IgD-negative memory B cell (primary cell): Measurements from ENCODE around the gene CD84. TPM values are rescaled to one million over a fixed set of nuclear protein-coding genes. Genes with fewer than 3 reads are reported as not detected.
"Not testable (repeated sequence)": the region's sequence is repeated elsewhere in the genome, so short reads cannot be mapped to it uniquely, and the experiment has no call there.

ENCODE experiments used
- H3K27ac Mint-ChIP-seq, 3 donors: one replicate each; pipeline ENCODE4 v1.8.0; 2020 to 2022; ENCODE audit warnings: mild to moderate bottlenecking in 3 of 3, mixed read lengths in 3 of 3, moderate library complexity in 1 of 3
- H3K27me3 Mint-ChIP-seq: one replicate; pipeline ENCODE4 v1.8.0; 2021; ENCODE audit warnings: mixed read lengths
- H3K36me3 Mint-ChIP-seq: one replicate; pipeline ENCODE4 v1.8.0; 2020; ENCODE audit warnings: mild to moderate bottlenecking, mixed read lengths
- H3K4me1 Mint-ChIP-seq, 3 donors: one replicate each; pipeline ENCODE4 v1.8.0; 2020 to 2022; ENCODE audit warnings: mixed read lengths in 3 of 3, mild to moderate bottlenecking in 1 of 3
- H3K4me3 Mint-ChIP-seq, 4 donors: one replicate each; pipeline ENCODE4 v1.8.0; 2020 to 2022; ENCODE audit warnings: mild to moderate bottlenecking in 4 of 4, mixed read lengths in 4 of 4, moderate library complexity in 3 of 4
- H3K9me3 Mint-ChIP-seq, 3 donors: one replicate each; pipeline ENCODE4 v1.8.0; 2020 to 2021; ENCODE audit warnings: mixed read lengths in 3 of 3, mild to moderate bottlenecking in 1 of 3
- polyA plus RNA-seq: library from polyadenylated mRNA; unstranded; fragments of 300-500 nt; fragmentation: Illumina TruSeq; gene quantifications from one replicate; pipeline ENCODE4 v1.2.3, GENCODE V29; 2021

The CD84 gene
- polyA plus RNA-seq, 1 donor from 2014 or later, result 8.7 TPM

GRCh38 chr1:160605205-160605604, 25.9 kb upstream of the CD84 start:
- Mint-ChIP-seq H3K27me3 (no peaks in the 10 kb centered on the region), H3K4me1 (peaks cover 17 to 22% (median 20%) of the 10 kb centered on the region in 3 donors), H3K4me3 (peak overlapping the region in 1 of 4 donors; percentile 39), H3K9me3 (peaks cover 0 to 9% (median 7%) of the 10 kb centered on the region in 3 donors), H3K27ac (no peak overlapping the region), H3K36me3 (peaks cover 5% of the 10 kb centered on the region)

- no peak overlapping the region for H3K4me3 Mint-ChIP-seq
- H3K36me3 Mint-ChIP-seq, result peaks cover 4% of the 10 kb centered on the region
- H3K4me1 Mint-ChIP-seq, result no peaks in the 10 kb centered on the region
- H3K27ac Mint-ChIP-seq, result no peak overlapping the region
- H3K9me3 Mint-ChIP-seq, result peaks cover 1 to 13% (median 7%) of the 10 kb centered on the region in 3 donors
- no peaks in the 10 kb centered on the region for H3K27me3 Mint-ChIP-seq
These were observed 18.4 kb upstream of the CD84 start for GRCh38 chr1:160597705-160598104.

- peaks cover 1 to 11% (median 7%) of the 10 kb centered on the region in 3 donors for H3K9me3 Mint-ChIP-seq
- peaks cover 4% of the 10 kb centered on the region for H3K36me3 Mint-ChIP-seq
- no peak overlapping the region for H3K27ac Mint-ChIP-seq
- H3K4me3 Mint-ChIP-seq, result no peak overlapping the region
- H3K27me3 Mint-ChIP-seq, result no peaks in the 10 kb centered on the region
- H3K4me1 Mint-ChIP-seq, result no peaks in the 10 kb centered on the region
These were observed 17.8 kb upstream of the CD84 start for GRCh38 chr1:160597051-160597450.

- H3K27ac Mint-ChIP-seq, result no peak overlapping the region
- no peaks in the 10 kb centered on the region for H3K27me3 Mint-ChIP-seq
- peaks cover 0 to 4% (median 3%) of the 10 kb centered on the region in 3 donors for H3K4me1 Mint-ChIP-seq
- peaks cover 2% of the 10 kb centered on the region for H3K36me3 Mint-ChIP-seq
- H3K9me3 Mint-ChIP-seq, result peaks cover 1 to 5% (median 4%) of the 10 kb centered on the region in 3 donors
- H3K4me3 Mint-ChIP-seq, result peak overlapping the region in 1 of 4 donors; percentile 74
These were observed 11.2 kb upstream of the CD84 start for GRCh38 chr1:160590488-160590887.

- Mint-ChIP-seq H3K36me3 (peaks cover 2% of the 10 kb centered on the region), H3K27me3 (no peaks in the 10 kb centered on the region), H3K4me1 (peaks cover 0 to 4% (median 3%) of the 10 kb centered on the region in 3 donors), H3K4me3 (no peak overlapping the region), H3K27ac (no peak overlapping the region), H3K9me3 (peaks cover 0 to 5% (median 1%) of the 10 kb centered on the region in 3 donors)
These were observed 9.2 kb upstream of the CD84 start for GRCh38 chr1:160588468-160588867.

- H3K36me3 Mint-ChIP-seq, result no peaks in the 10 kb centered on the region
- H3K9me3 Mint-ChIP-seq, result no peaks in the 10 kb centered on the region
- no peak overlapping the region for H3K27ac Mint-ChIP-seq
- peaks cover under 1 to 13% (median 7%) of the 10 kb centered on the region in 3 donors for H3K4me1 Mint-ChIP-seq
- no peak overlapping the region for H3K4me3 Mint-ChIP-seq
- no peaks in the 10 kb centered on the region for H3K27me3 Mint-ChIP-seq
These were observed 5.5 kb upstream of the CD84 start for GRCh38 chr1:160584784-160585183.

GRCh38 chr1:160582976-160583375, 3.7 kb upstream of the CD84 start:
- peaks cover 14 to 21% (median 17%) of the 10 kb centered on the region in 3 donors for H3K4me1 Mint-ChIP-seq
- H3K9me3 Mint-ChIP-seq, H3K27ac Mint-ChIP-seq, H3K36me3 Mint-ChIP-seq, H3K4me3 Mint-ChIP-seq, H3K27me3 Mint-ChIP-seq: not testable (repeated sequence)

- Mint-ChIP-seq H3K27me3 (no peaks in the 10 kb centered on the region), H3K4me1 (peaks cover 14 to 29% (median 25%) of the 10 kb centered on the region in 3 donors), H3K9me3 (no peaks in the 10 kb centered on the region), H3K4me3 (no peak overlapping the region), H3K27ac (no peak overlapping the region), H3K36me3 (no peaks in the 10 kb centered on the region)
These were observed 2.7 kb upstream of the CD84 start for GRCh38 chr1:160581961-160582360.

- H3K4me1 Mint-ChIP-seq, result peaks cover 20 to 44% (median 36%) of the 10 kb centered on the region in 3 donors
- H3K9me3 Mint-ChIP-seq, result no peaks in the 10 kb centered on the region
- H3K27me3 Mint-ChIP-seq, result no peaks in the 10 kb centered on the region
- peak overlapping the region in 1 of 3 donors; percentile 23 for H3K27ac Mint-ChIP-seq
- H3K4me3 Mint-ChIP-seq, result peak overlapping the region in 1 of 4 donors; percentile 29
- no peaks in the 10 kb centered on the region for H3K36me3 Mint-ChIP-seq
These were observed 1.0 kb upstream of the CD84 start for GRCh38 chr1:160580221-160580812.

- H3K4me3 Mint-ChIP-seq, result peak overlapping the region; percentile 91 to 95 (median 92)
- peak overlapping the region; percentile 69 to 93 (median 92) for H3K27ac Mint-ChIP-seq
- H3K9me3 Mint-ChIP-seq, result no peaks in the 10 kb centered on the region
- H3K36me3 Mint-ChIP-seq, result no peaks in the 10 kb centered on the region
- H3K4me1 Mint-ChIP-seq, result peaks cover 26 to 56% (median 49%) of the 10 kb centered on the region in 3 donors
- H3K27me3 Mint-ChIP-seq, result no peaks in the 10 kb centered on the region
These were observed 638 bp downstream of the CD84 start for GRCh38 chr1:160578525-160579191.

GRCh38 chr1:160578175-160578524, 1.1 kb downstream of the CD84 start:
- Mint-ChIP-seq H3K27ac (peak overlapping the region; percentile 48 to 93 (median 69)), H3K4me3 (peak overlapping the region; percentile 91 to 95 (median 92)), H3K27me3 (no peaks in the 10 kb centered on the region), H3K9me3 (no peaks in the 10 kb centered on the region), H3K4me1 (peaks cover 28 to 61% (median 49%) of the 10 kb centered on the region in 3 donors), H3K36me3 (no peaks in the 10 kb centered on the region)

GRCh38 chr1:160577671-160578070, 1.6 kb downstream of the CD84 start:
- H3K4me1 Mint-ChIP-seq, result peaks cover 28 to 61% (median 49%) of the 10 kb centered on the region in 3 donors
- no peaks in the 10 kb centered on the region for H3K36me3 Mint-ChIP-seq
- no peaks in the 10 kb centered on the region for H3K9me3 Mint-ChIP-seq
- no peaks in the 10 kb centered on the region for H3K27me3 Mint-ChIP-seq
- peak overlapping the region in 1 of 3 donors; percentile 68 for H3K27ac Mint-ChIP-seq
- H3K4me3 Mint-ChIP-seq, result peak overlapping the region; percentile 65 to 92 (median 82)

GRCh38 chr1:160576884-160577283, 2.4 kb downstream of the CD84 start:
- Mint-ChIP-seq H3K9me3 (no peaks in the 10 kb centered on the region), H3K4me1 (peaks cover 28 to 66% (median 54%) of the 10 kb centered on the region in 3 donors), H3K27me3 (no peaks in the 10 kb centered on the region), H3K4me3 (peak overlapping the region; percentile 18 to 92 (median 82)), H3K27ac (peak overlapping the region in 2 of 3 donors; percentile 11 to 16), H3K36me3 (peaks cover 2% of the 10 kb centered on the region)

- Mint-ChIP-seq H3K4me3 (peak overlapping the region; percentile 41 to 92 (median 82)), H3K27me3 (no peaks in the 10 kb centered on the region), H3K4me1 (peaks cover 30 to 68% (median 55%) of the 10 kb centered on the region in 3 donors), H3K9me3 (no peaks in the 10 kb centered on the region), H3K27ac (peak overlapping the region in 1 of 3 donors; percentile 16), H3K36me3 (peaks cover 2% of the 10 kb centered on the region)
These were observed 2.9 kb downstream of the CD84 start for GRCh38 chr1:160576390-160576789.

GRCh38 chr1:160575112-160575664, 4.1 kb downstream of the CD84 start:
- Mint-ChIP-seq H3K4me1 (peaks cover 22 to 69% (median 61%) of the 10 kb centered on the region in 3 donors), H3K9me3 (no peaks in the 10 kb centered on the region), H3K27ac (peak overlapping the region; percentile 12 to 60 (median 21)), H3K4me3 (peak overlapping the region; percentile 28 to 77 (median 36)), H3K27me3 (no peaks in the 10 kb centered on the region), H3K36me3 (peaks cover 2% of the 10 kb centered on the region)
